HG03135 (cell line): Measurements from ENCODE around the gene OR4S2.

Source experiments
- ATAC-seq: cut with Tn5 transposase; IDR thresholded peaks from one replicate; pipeline ENCODE4 v1.9.1; 2021; ENCODE audit warnings: mild to moderate bottlenecking, moderate library complexity; ENCODE audit not compliant: unreplicated experiment

The OR4S2 gene, protein sequence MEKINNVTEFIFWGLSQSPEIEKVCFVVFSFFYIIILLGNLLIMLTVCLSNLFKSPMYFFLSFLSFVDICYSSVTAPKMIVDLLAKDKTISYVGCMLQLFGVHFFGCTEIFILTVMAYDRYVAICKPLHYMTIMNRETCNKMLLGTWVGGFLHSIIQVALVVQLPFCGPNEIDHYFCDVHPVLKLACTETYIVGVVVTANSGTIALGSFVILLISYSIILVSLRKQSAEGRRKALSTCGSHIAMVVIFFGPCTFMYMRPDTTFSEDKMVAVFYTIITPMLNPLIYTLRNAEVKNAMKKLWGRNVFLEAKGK

DNA sequence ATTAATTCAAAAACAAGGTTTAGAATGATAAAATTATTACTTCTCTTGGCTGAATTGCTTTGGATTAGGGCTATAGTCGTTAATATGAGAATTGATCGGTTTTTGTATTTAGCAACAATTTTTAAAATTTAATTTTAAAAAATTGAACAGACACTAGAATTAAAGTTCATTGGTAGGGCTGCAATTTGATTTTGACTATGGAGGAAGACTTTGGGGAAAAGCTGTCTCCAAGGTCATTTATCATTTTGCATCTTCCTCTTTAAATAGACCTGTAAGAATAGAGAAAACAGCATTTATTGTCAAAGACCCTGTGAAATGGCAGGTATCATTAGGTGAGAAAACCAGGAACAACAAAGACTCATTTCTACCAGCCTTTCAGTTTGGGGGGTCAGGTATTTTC is at the start of gene OR4S2:
OR4S2 (plus strand) TSS at position 301 of the 400 bp plus-strand sequence. CDS start 2,577 bp downstream, outside the sequence.
- no peak for ATAC-seq

DNA sequence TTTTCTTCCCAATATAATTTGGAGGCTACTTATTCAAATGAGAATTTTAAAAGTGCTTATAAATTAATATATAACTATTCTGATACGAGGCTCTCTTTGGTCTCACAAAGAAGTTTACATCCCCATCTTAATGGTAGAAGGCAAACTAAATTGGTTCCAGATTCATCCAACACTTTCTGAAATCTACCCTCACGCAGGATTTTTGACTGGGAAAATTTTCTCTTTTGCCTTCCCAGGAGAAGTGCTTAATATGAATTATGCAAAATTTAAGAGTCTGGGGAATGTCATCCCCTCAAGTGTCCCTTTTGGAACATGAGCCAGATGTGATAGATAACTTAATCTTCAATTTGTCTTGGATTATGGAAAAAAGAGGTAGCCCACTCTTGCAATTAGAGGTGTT is 40.6 kb upstream of the OR4S2 start, which contains the start of gene OR4C11:
OR4C11 (minus strand) TSS at position 101 of the 400 bp plus-strand sequence. CDS start 3,272 bp downstream, outside the sequence.
- no peak for ATAC-seq

- ATAC-seq: no peak
These were observed 23.6 kb upstream of the OR4S2 start for GRCh38 chr11:55624531-55624930.

DNA sequence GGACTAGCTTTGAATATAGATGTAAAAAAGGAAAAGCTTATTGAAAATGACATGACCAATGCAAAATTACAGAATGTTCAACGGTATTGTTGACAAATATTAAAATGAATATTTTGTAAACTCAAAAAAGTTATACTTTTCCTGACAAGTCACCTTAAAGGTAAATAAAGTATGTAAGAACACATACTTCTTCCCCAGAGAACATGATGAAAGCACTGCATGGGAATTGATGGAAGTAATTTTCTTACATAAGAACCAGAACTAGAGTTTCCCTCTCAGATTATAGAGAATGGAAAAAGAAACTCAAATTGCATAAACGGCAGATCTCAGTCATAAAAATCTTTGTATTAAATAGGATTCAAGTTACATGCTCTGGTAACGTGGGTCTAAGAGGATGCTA is 13.3 kb upstream of the OR4S2 start, which contains the start of gene OR4P4:
OR4P4 (plus strand) TSS at position 301 of the 400 bp plus-strand sequence.
- no peak for ATAC-seq

GRCh38 chr11:55652560-55652959 is 4.4 kb downstream of the OR4S2 start:
- no peak for ATAC-seq

DNA sequence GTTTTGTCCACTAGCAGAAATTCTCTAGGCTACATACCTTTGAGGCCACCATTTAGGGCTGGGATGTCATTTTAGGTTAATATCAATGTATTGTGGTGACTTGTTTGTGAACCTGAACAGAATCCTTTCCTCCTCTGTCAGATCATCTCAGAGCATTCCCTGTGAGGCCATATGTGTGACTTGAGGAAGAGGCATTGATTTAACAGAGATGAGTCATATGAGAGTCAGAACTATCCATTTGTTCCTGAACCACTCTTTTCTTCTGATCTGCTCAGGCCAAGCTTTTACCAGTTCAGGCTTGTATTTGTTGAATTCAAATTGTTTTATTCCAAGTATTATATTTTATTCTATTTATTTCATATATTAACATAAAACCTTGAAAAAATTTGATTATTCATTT is 7.0 kb downstream of the OR4S2 start:
- ATAC-seq: no peak

- ATAC-seq: peak; percentile 98
These were observed 10.0 kb downstream of the OR4S2 start for GRCh38 chr11:55658031-55658573.

GRCh38 chr11:55658608-55659007 is 10.5 kb downstream of the OR4S2 start:
- ATAC-seq: peak; percentile 24

GRCh38 chr11:55661901-55662300 is 13.8 kb downstream of the OR4S2 start, which contains the start of gene OR4C6:
Gene OR4C6, plus strand, starts transcription at chr11:55662201. Its CDS starts 2,966 bp downstream, at chr11:55665167.
- ATAC-seq: no peak

DNA sequence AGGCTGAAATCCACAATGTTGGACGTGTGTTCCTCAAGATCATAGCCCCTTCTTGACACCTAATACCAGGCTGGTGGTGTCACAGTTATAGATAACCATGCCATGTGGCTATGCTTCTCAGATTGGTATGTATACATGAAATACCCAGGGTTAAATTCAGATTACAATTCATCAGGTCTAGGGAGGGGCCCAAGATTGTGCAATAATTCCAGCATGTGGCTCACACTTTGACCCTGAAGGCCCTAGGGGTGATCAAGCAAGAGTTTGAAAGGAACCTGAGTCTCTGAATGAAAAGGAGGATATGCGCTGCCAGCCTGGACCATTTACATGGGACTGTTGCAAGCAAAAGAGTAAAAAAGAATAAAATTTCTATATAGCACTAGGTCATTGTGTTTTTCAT is 21.2 kb downstream of the OR4S2 start:
- no peak for ATAC-seq

- ATAC-seq: no peak
These were observed 25.7 kb downstream of the OR4S2 start for GRCh38 chr11:55673860-55674259.

- ATAC-seq: no peak
These were observed 49.7 kb downstream of the OR4S2 start for GRCh38 chr11:55697817-55698216.

- no peak for ATAC-seq
These were observed 53.3 kb downstream of the OR4S2 start for GRCh38 chr11:55701429-55701828.
